Upper lobe of left lung (tissue), 4 donors: ENCODE data around the gene BSN.

Experiments used
- EP300 ChIP-seq, 4 donors: sonication (generic); formaldehyde crosslinking; IDR thresholded peaks; one replicate each; pipeline ENCODE4 v1.5.1; 2017; ENCODE audit warnings: antibody characterized with exemption in 4 of 4, control low read depth in 2 of 4
- POLR2A ChIP-seq, 4 donors: fragments of 450-650 bp; IDR thresholded peaks; one replicate each; pipeline ENCODE4 v1.5.1; 2016 to 2017; ENCODE audit warnings: antibody characterized with exemption in 4 of 4, mild to moderate bottlenecking in 2 of 4
- POLR2AphosphoS5 ChIP-seq, 2 donors: sonication (generic); formaldehyde crosslinking; IDR thresholded peaks; one replicate each; pipeline ENCODE4 v1.5.1; 2017; ENCODE audit warnings: antibody characterized with exemption in 2 of 2
- TF ChIP-seq, protein P1 (sequence below), 6 experiments: fragments of 450-650 bp in 4 of 6; fragments of 200-600 bp in 2 of 6; sonication (generic) in 2 of 6; IDR thresholded peaks; one replicate each; pipeline ENCODE4 v1.5.1; 2016 to 2019; ENCODE audit warnings: antibody characterized with exemption in 6 of 6

DNA sequence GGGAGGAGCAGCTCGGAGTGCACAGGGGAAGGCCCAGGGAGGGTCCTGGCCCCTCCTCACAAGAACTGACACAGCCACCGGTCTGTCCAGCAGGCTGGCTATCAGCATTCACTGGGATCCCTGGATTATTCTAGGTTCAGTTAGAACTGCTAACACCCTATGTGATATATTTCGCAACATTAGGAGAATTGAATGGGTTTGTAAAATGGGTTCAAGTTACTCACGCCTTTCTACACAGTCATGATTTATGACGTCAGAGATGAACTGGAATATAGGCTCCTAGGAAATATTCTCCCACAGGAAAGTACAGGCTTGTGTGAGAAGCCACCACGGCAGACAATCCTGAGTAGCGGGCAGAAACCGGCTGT lies 969 bp upstream of the BSN start:
- TF ChIP-seq POLR2A (IDR thresholded peaks at IDR 0.05) (no peak), EP300 (IDR thresholded peaks at IDR 0.05) (no peak), POLR2AphosphoS5 (IDR thresholded peaks at IDR 0.05) (no peak)
- TF ChIP-seq, protein P1, sequence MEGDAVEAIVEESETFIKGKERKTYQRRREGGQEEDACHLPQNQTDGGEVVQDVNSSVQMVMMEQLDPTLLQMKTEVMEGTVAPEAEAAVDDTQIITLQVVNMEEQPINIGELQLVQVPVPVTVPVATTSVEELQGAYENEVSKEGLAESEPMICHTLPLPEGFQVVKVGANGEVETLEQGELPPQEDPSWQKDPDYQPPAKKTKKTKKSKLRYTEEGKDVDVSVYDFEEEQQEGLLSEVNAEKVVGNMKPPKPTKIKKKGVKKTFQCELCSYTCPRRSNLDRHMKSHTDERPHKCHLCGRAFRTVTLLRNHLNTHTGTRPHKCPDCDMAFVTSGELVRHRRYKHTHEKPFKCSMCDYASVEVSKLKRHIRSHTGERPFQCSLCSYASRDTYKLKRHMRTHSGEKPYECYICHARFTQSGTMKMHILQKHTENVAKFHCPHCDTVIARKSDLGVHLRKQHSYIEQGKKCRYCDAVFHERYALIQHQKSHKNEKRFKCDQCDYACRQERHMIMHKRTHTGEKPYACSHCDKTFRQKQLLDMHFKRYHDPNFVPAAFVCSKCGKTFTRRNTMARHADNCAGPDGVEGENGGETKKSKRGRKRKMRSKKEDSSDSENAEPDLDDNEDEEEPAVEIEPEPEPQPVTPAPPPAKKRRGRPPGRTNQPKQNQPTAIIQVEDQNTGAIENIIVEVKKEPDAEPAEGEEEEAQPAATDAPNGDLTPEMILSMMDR (IDR thresholded peaks at IDR 0.05): no peak
